ENCODE results near the gene MSX1. TPM values are rescaled to one million over a fixed set of nuclear protein-coding genes. Genes with fewer than 3 reads are reported as not detected.

MSX1 gene
- total and polyA plus RNA-seq, 2 of the 13 experiments (the other 11 are each of a cell fraction or from before 2014, with no cell fraction given), result 12.1 to 14.9 TPM

GRCh38 chr4:4810092-4810774, 49.2 kb upstream of the MSX1 start:
- Histone ChIP-seq H3K4me3 (replicated peaks in 1 of 3; ENCODE audit: insufficient read depth in 1 of 3, low read depth in 2 of 3, low read length in 3 of 3) (no peak overlapping the region), H3K4me1 (ENCODE audit: insufficient read depth, low read length) (peaks cover 33% of the 10 kb centered on the region), H4K20me1 (ENCODE audit: insufficient read depth, low read length) (no peaks in the 10 kb centered on the region), H3K27me3 (ENCODE audit: control insufficient read depth in 1 of 2, insufficient read depth in 2 of 2, low read length in 2 of 2) (no peaks in the 10 kb centered on the region), H3K79me2 (ENCODE audit: insufficient read depth, low read length) (no peaks in the 10 kb centered on the region), H3K27ac (ENCODE audit: extremely low read length, insufficient read depth, low read length) (no peak overlapping the region), H3K4me2 (ENCODE audit: low read depth, low read length) (no peak overlapping the region), H2AFZ (ENCODE audit: low read length) (no peak overlapping the region), H3K9me3 (ENCODE audit: low read length) (no peaks in the 10 kb centered on the region), H3K9ac (ENCODE audit: insufficient read depth, low read depth, low read length) (no peak overlapping the region), H3K36me3 (replicated peaks in 1 of 2; ENCODE audit: control insufficient read depth in 1 of 2, insufficient read depth in 2 of 2, low read length in 2 of 2) (no peaks in the 10 kb centered on the region)
- POLR2A ChIA-PET, result no interaction called here
- CTCF ChIA-PET (ENCODE audit: low intra/inter-chr PET ratio, low total read pairs), result no interaction called here
- WGBS (ENCODE audit: low lambda C conversion rate), result 95% methylated on average over 8 of the region's 8 CpGs
- FAIRE-seq (no peak), ATAC-seq (no peak), DNase-seq (ENCODE audit: low spot score) (no peak)
- in situ Hi-C loops (cut with HindIII; ENCODE audit: extremely low pct_ligation_motif_present, low pct_unique_long_range_greater_than_20kb), result no loop called here
- BruUV-seq (replicated peaks), result no TSS peak
- no peak for TF ChIP-seq ZNF280B (CRISPR knock-in tag; IDR thresholded peaks at IDR 0.05; ENCODE audit: borderline replicate concordance)
- TF ChIP-seq EED (CRISPR knock-in tag; IDR thresholded peaks at IDR 0.05), result no peak
- TF ChIP-seq ESRRA (CRISPR knock-in tag; IDR thresholded peaks at IDR 0.05; ENCODE audit: low read depth), result no peak
- TF ChIP-seq NAIF1 (CRISPR knock-in tag; IDR thresholded peaks at IDR 0.05; ENCODE audit: borderline replicate concordance), result no peak
- TF ChIP-seq KLF13 (CRISPR knock-in tag; IDR thresholded peaks at IDR 0.05), result no peak
- no peak for TF ChIP-seq SNAPC5 (CRISPR knock-in tag; IDR thresholded peaks at IDR 0.05; ENCODE audit: borderline replicate concordance)
- TF ChIP-seq MZF1 (CRISPR knock-in tag; IDR thresholded peaks at IDR 0.05; ENCODE audit: borderline replicate concordance), result no peak
- TF ChIP-seq ZKSCAN5 (CRISPR knock-in tag; IDR thresholded peaks at IDR 0.05), result no peak
- no peak for TF ChIP-seq ATM (IDR thresholded peaks at IDR 0.05; ENCODE audit: borderline replicate concordance)
- no peak for TF ChIP-seq SMAD3 (CRISPR knock-in tag; IDR thresholded peaks at IDR 0.05)
- TF ChIP-seq ZSCAN12 (CRISPR knock-in tag; IDR thresholded peaks at IDR 0.05), result no peak
- TF ChIP-seq ZNF703 (CRISPR knock-in tag; IDR thresholded peaks at IDR 0.05; ENCODE audit: borderline replicate concordance), result no peak
- TF ChIP-seq NR3C1 (CRISPR knock-in tag; IDR thresholded peaks at IDR 0.05), result no peak
- no peak for TF ChIP-seq KDM5A (IDR thresholded peaks at IDR 0.05; ENCODE audit: borderline replicate concordance, low read length)
- TF ChIP-seq ZNF354B (CRISPR knock-in tag; IDR thresholded peaks at IDR 0.05), result no peak
- TF ChIP-seq ZNF850 (CRISPR knock-in tag; conservative IDR thresholded peaks at IDR 0.05), result no peak
- intact Hi-C loops (cut with micrococcal nuclease; ENCODE audit: unreplicated experiment), result no loop called here
